HCT116 (cell line): Measurements from ENCODE around the gene TEKT4. TPM values are rescaled to one million over a fixed set of nuclear protein-coding genes. Genes with fewer than 3 reads are reported as not detected.
"Not testable (repeated sequence)": the region's sequence is repeated elsewhere in the genome, so short reads cannot be mapped to it uniquely, and the experiment has no call there.

Experiments
- ATAC-seq: fragments of 200-7000 bp; cut with Tn5 transposase; 2 replicates; pipeline ENCODE4 v1.9.1; 2020; ENCODE audit warnings: mild to moderate bottlenecking, moderate library complexity
- BruUV-seq: library from RNA; stranded (reverse); fragments of 400-500 nt; replicated peaks from 2 replicates; lab custom pipeline; 2021; lab: Mats Ljungman, UMichigan
- CTCF ChIA-PET: fragments of 300-600 bp; sonication (Branson Sonifier 250); formaldehyde crosslinking; loops from one replicate; lab custom pipeline; 2021; ENCODE audit warnings: antibody characterized with exemption; lab: Charles Lee
- POLR2A ChIA-PET: fragments of 300-600, 350-600 bp; sonication (Branson Sonifier 250); formaldehyde crosslinking; loops from one replicate; lab custom pipeline; 2021; ENCODE audit warnings: antibody characterized with exemption; lab: Charles Lee
- RAD21 ChIA-PET, 2 experiments: fragments of 300-600 bp; sonication (Branson Sonifier 250); formaldehyde crosslinking; loops; one replicate each; lab custom pipeline; 2023; ENCODE audit warnings: low total read pairs in 2 of 2; ENCODE audit not compliant: uncharacterized antibody in 2 of 2, unreplicated experiment in 2 of 2, low non-redundant PET in 1 of 2; lab: Charles Lee
- DNase-seq: peaks from one replicate; pipeline ENCODE4 v3.0.0-alpha.2; 2010; ENCODE audit warnings: low read depth, low spot score
- H2AFZ ChIP-seq: fragments of 200-600 bp; shearing (Covaris generic), sonication (generic); 2 replicates; pipeline ENCODE4 v1.6.1; 2017; ENCODE audit warnings: low read depth, mixed run types, mixed read lengths, antibody characterized with exemption, low read length; ENCODE audit not compliant: poor library complexity, severe bottlenecking
- H3K27ac ChIP-seq: 2 replicates; pipeline ENCODE4 v1.5.1; 2012; ENCODE audit warnings: low read depth, low read length
- H3K27me3 ChIP-seq: fragments of 200-600 bp; sonication (generic); 2 replicates; pipeline ENCODE4 v1.6.1; 2016; ENCODE audit warnings: mixed run types, low read length, mixed read lengths; ENCODE audit not compliant: insufficient read depth
- H3K36me3 ChIP-seq, 2 experiments: fragments of 200-500 bp in 1 of 2; fragments of 200-600 bp in 1 of 2; sonication (Bioruptor generic) in 1 of 2; sonication (generic) in 1 of 2; 2 replicates each; pipeline versions ENCODE4 v1.5.1 to v1.6.1; 2014 to 2016; ENCODE audit warnings: low read length in 2 of 2, inconsistent platforms in 1 of 2, mixed read lengths in 1 of 2, mixed run types in 1 of 2; ENCODE audit not compliant: insufficient read depth in 2 of 2, control insufficient read depth in 1 of 2
- H3K4me1 ChIP-seq, 2 experiments: fragments of 200-600 bp in 1 of 2; sonication (generic) in 1 of 2; 2 replicates each; pipeline versions ENCODE4 v1.5.1 to v1.6.1; 2012 to 2017; ENCODE audit warnings: low read length in 2 of 2, inconsistent platforms in 1 of 2, mild to moderate bottlenecking in 1 of 2, mixed read lengths in 1 of 2, mixed run types in 1 of 2, moderate library complexity in 1 of 2; ENCODE audit not compliant: insufficient read depth in 2 of 2, control insufficient read depth in 1 of 2
- H3K4me2 ChIP-seq: fragments of 200-600 bp; sonication (generic); 2 replicates; pipeline ENCODE4 v1.6.1; 2017; ENCODE audit warnings: mixed run types, low read length, mixed read lengths
- H3K4me3 ChIP-seq, 2 experiments: fragments of 200-600 bp in 1 of 2; sonication (generic) in 1 of 2; replicated peaks in 1 of 2; 2 replicates each; pipeline ENCODE4 v1.5.1; 2011 to 2016; ENCODE audit warnings: low read length in 2 of 2, control low read depth in 1 of 2, low read depth in 1 of 2, mild to moderate bottlenecking in 1 of 2, mixed read lengths in 1 of 2, mixed run types in 1 of 2
- H3K79me2 ChIP-seq: fragments of 200-600 bp; sonication (generic); 2 replicates; pipeline ENCODE4 v1.6.1; 2017; ENCODE audit warnings: mild to moderate bottlenecking, mixed run types, low read length, moderate library complexity, mixed read lengths; ENCODE audit not compliant: insufficient read depth
- H3K9ac ChIP-seq: fragments of 200-600 bp; sonication (generic); 2 replicates; pipeline ENCODE4 v1.6.1; 2016; ENCODE audit warnings: low read length, mixed read lengths
- H3K9me2 ChIP-seq: fragments of 200-600 bp; sonication (generic), shearing (Covaris generic); 2 replicates; pipeline ENCODE4 v1.6.1; 2017; ENCODE audit warnings: mixed run types, mild to moderate bottlenecking, moderate library complexity; ENCODE audit not compliant: insufficient read depth
- H3K9me3 ChIP-seq, 2 experiments: fragments of 200-500 bp in 1 of 2; fragments of 200-600 bp in 1 of 2; sonication (Bioruptor generic) in 1 of 2; sonication (generic) in 1 of 2; 2 replicates each; pipeline ENCODE4 v1.6.1; 2014 to 2017; ENCODE audit warnings: low read length in 2 of 2, mixed read lengths in 2 of 2, inconsistent platforms in 1 of 2, low read depth in 1 of 2, mild to moderate bottlenecking in 1 of 2, mixed run types in 1 of 2, moderate library complexity in 1 of 2; ENCODE audit not compliant: control insufficient read depth in 1 of 2, insufficient read depth in 1 of 2
- H4K20me1 ChIP-seq: fragments of 200-600 bp; sonication (generic), shearing (Covaris generic); 2 replicates; pipeline ENCODE4 v1.6.1; 2017; ENCODE audit warnings: mixed run types, mild to moderate bottlenecking, moderate library complexity; ENCODE audit not compliant: insufficient read depth
- EZH2 ChIP-seq: fragments of 200-600 bp; sonication (generic); IDR thresholded peaks from 2 replicates; pipeline ENCODE4 v1.6.1; 2017; ENCODE audit warnings: antibody characterized with exemption, mixed run types
- EZH2phosphoT487 ChIP-seq: fragments of 200-600 bp; IDR thresholded peaks from 2 replicates; pipeline ENCODE4 v1.6.1; 2018; ENCODE audit warnings: antibody characterized with exemption, borderline replicate concordance
- JUND ChIP-seq: IDR thresholded peaks from 2 replicates; pipeline ENCODE4 v1.6.1; 2012
- POLR2A ChIP-seq: IDR thresholded peaks from 2 replicates; pipeline ENCODE4 v1.7.0; 2011; ENCODE audit warnings: borderline replicate concordance; ENCODE audit not compliant: insufficient read depth, insufficient read length; ENCODE audit errors: extremely low read depth
- POLR2AphosphoS5 ChIP-seq: IDR thresholded peaks from 2 replicates; pipeline ENCODE4 v1.6.1; 2011; ENCODE audit warnings: mild to moderate bottlenecking, low read depth, low read length, moderate library complexity
- REST ChIP-seq: IDR thresholded peaks from 2 replicates; pipeline ENCODE4 v1.6.1; 2012; ENCODE audit warnings: low read depth
- SIN3A ChIP-seq: IDR thresholded peaks from 2 replicates; pipeline ENCODE4 v1.6.1; 2012; ENCODE audit warnings: low read depth
- SP1 ChIP-seq: IDR thresholded peaks from 2 replicates; pipeline ENCODE4 v1.6.1; 2012; ENCODE audit warnings: low read depth
- YY1 ChIP-seq: IDR thresholded peaks from 2 replicates; pipeline ENCODE4 v1.6.1; 2011; ENCODE audit warnings: low read length, low read depth, moderate library complexity, mild to moderate bottlenecking; ENCODE audit not compliant: insufficient replicate concordance; ENCODE audit errors: extremely low read depth
- ZBTB33 ChIP-seq: IDR thresholded peaks from 2 replicates; pipeline ENCODE4 v1.6.1; 2011; ENCODE audit warnings: mild to moderate bottlenecking, low read length, moderate library complexity; ENCODE audit not compliant: insufficient replicate concordance; ENCODE audit errors: extremely low read depth
- intact Hi-C: fragments of 100-400 bp; cut with micrococcal nuclease; formaldehyde crosslinking; loops from 2 replicates; pipeline ENCODE4 v1.10.0; 2022
- total RNA-seq: library from RNA; stranded (reverse); gene quantifications from one replicate; pipeline ENCODE4 v1.2.1, GENCODE V29; 2021; ENCODE audit not compliant: unreplicated experiment

The TEKT4 gene
- total RNA-seq, 1 experiment from 2014 or later, result not detected

GRCh38 chr2:94861308-94862152, 9.7 kb upstream of the TEKT4 start:
- Histone ChIP-seq H3K4me2 (no peak overlapping the region), H3K27ac (no peak overlapping the region), H3K27me3 (peaks cover 28% of the 10 kb centered on the region), H3K79me2 (no peaks in the 10 kb centered on the region), H4K20me1 (no peaks in the 10 kb centered on the region), H3K4me1 (no peaks in the 10 kb centered on the region), H3K4me3 (no peak overlapping the region), H3K9me2 (no peaks in the 10 kb centered on the region), H3K9ac (no peak overlapping the region), H2AFZ (no peak overlapping the region), H3K9me3 (no peaks in the 10 kb centered on the region), H3K36me3 (no peaks in the 10 kb centered on the region)
- TF ChIP-seq JUND (no peak), YY1 (no peak), POLR2AphosphoS5 (no peak), SIN3A (no peak), SP1 (no peak), POLR2A (no peak), EZH2phosphoT487 (no peak), REST (no peak), EZH2 (no peak), ZBTB33 (no peak)
- intact Hi-C loops, result no loop called here
- ATAC-seq, result no peak
- BruUV-seq, result no TSS peak
- POLR2A ChIA-PET, result no interaction called here
- no peak for DNase-seq
- CTCF ChIA-PET, result no interaction called here
- RAD21 ChIA-PET, result interaction anchor here in 1 of 2 experiments (0.7 kb wide), 1 partner anchor 122 kb away, joined by 3 read pairs; no protein-coding TSS in a partner anchor

- ATAC-seq, H4K20me1 ChIP-seq, H3K4me3 ChIP-seq, POLR2A ChIA-PET, H3K9ac ChIP-seq, RAD21 ChIA-PET, H3K4me1 ChIP-seq, H3K36me3 ChIP-seq, H3K4me2 ChIP-seq, CTCF ChIA-PET, H3K27ac ChIP-seq, H2AFZ ChIP-seq, intact Hi-C loops, H3K79me2 ChIP-seq, DNase-seq, H3K9me3 ChIP-seq, BruUV-seq, H3K9me2 ChIP-seq: not testable (repeated sequence)
- peaks cover 41% of the 10 kb centered on the region for H3K27me3 ChIP-seq
Observed at GRCh38 chr2:94862903-94863302, 8.3 kb upstream of the TEKT4 start.
